K562 (cell line): ENCODE measurements around the gene EN1. TPM values are rescaled to one million over a fixed set of nuclear protein-coding genes. Genes with fewer than 3 reads are reported as not detected.

Experiments used
- BRCA1 ChIP-seq, 2 experiments: fragments of 450-650 bp in 1 of 2; sonication (generic) in 1 of 2; formaldehyde crosslinking in 1 of 2; IDR thresholded peaks; 2 replicates each; pipeline versions ENCODE4 v1.5.0 to v1.6.1; 2017 to 2020; ENCODE audit warnings: mild to moderate bottlenecking in 1 of 2, missing genetic modification reagents in 1 of 2
- CTCFL ChIP-seq: IDR thresholded peaks from 2 replicates; pipeline ENCODE4 v1.6.1; 2011; ENCODE audit warnings: borderline replicate concordance, low read depth, mild to moderate bottlenecking, moderate library complexity, low read length; ENCODE audit not compliant: insufficient read depth, poor library complexity, severe bottlenecking
- ESRRB ChIP-seq: fragments of 250-450 bp; sonication (Bioruptor Pico); IDR thresholded peaks from 2 replicates; pipeline ENCODE4 v1.5.0; 2020; ENCODE audit warnings: mild to moderate bottlenecking, moderate library complexity, borderline replicate concordance
- HDAC8 ChIP-seq: fragments of 450-650 bp; IDR thresholded peaks from 2 replicates; pipeline ENCODE4 v1.6.1; 2016; ENCODE audit warnings: mild to moderate bottlenecking, missing genetic modification characterization, moderate library complexity, missing compliant biosample characterization
- KDM2B ChIP-seq: fragments of 250-450 bp; sonication (Bioruptor Pico); IDR thresholded peaks from 2 replicates; pipeline ENCODE4 v1.8.0; 2021; ENCODE audit warnings: mild to moderate bottlenecking, moderate library complexity
- L3MBTL2 ChIP-seq: fragments of 450-650 bp; IDR thresholded peaks from 2 replicates; pipeline ENCODE4 v1.6.1; 2016; ENCODE audit warnings: mild to moderate bottlenecking, moderate library complexity
- MAX ChIP-seq: sonication (generic); formaldehyde crosslinking; IDR thresholded peaks from 2 replicates; pipeline ENCODE4 v1.9.0; 2022; ENCODE audit warnings: mild to moderate bottlenecking, missing genetic modification reagents
- MGA ChIP-seq: fragments of 450-650 bp; IDR thresholded peaks from 2 replicates; pipeline ENCODE4 v1.6.1; 2016; ENCODE audit warnings: mild to moderate bottlenecking, moderate library complexity
- NCOA6 ChIP-seq: fragments of 450-650 bp; IDR thresholded peaks from 2 replicates; pipeline ENCODE4 v1.6.1; 2017; ENCODE audit warnings: mild to moderate bottlenecking
- SRF ChIP-seq, 2 experiments: fragments of 250-450, 450-650 bp in 1 of 2; sonication (Bioruptor Pico) in 1 of 2; sonication (generic) in 1 of 2; formaldehyde crosslinking; IDR thresholded peaks; 2 replicates each; pipeline versions ENCODE4 v1.5.0 to v1.5.1; 2020 to 2022; ENCODE audit warnings: mild to moderate bottlenecking in 1 of 2, missing genetic modification reagents in 1 of 2
- STAT5B ChIP-seq: fragments of 250-450 bp; sonication (Bioruptor Pico); IDR thresholded peaks from 2 replicates; pipeline ENCODE4 v1.8.0; 2021; ENCODE audit warnings: mild to moderate bottlenecking, inconsistent platforms
- ZNF224 ChIP-seq: sonication (generic); formaldehyde crosslinking; IDR thresholded peaks from 2 replicates; pipeline ENCODE4 v1.8.0; 2022; ENCODE audit warnings: mild to moderate bottlenecking, missing genetic modification reagents
- ZNF511 ChIP-seq: sonication (generic); formaldehyde crosslinking; IDR thresholded peaks from 2 replicates; pipeline ENCODE4 v1.8.0; 2022; ENCODE audit warnings: mild to moderate bottlenecking, missing genetic modification reagents
- polyA plus RNA-seq, 8 experiments: library from polyadenylated mRNA; depleted of rRNA in 4 of 8; stranded (reverse) in 5 of 8; unstranded in 3 of 8; fragments of >200 nt; fragmentation: Nextera tagmentation in 2 of 8; fragmentation: Illumina TruSeq in 1 of 8; extraction: Ambion mirVana in 2 of 8; extraction: Trizol in 1 of 8; gene quantifications; 2 replicates each; pipeline versions ENCODE4 v1.2.1 to v1.2.3, GENCODE V29; 2011 to 2014; ENCODE audit warnings: inconsistent platforms in 1 of 8, missing spikeins in 1 of 8
- total RNA-seq, 7 experiments: library from RNA; depleted of rRNA in 6 of 7; stranded (reverse); fragments of >200 nt in 6 of 7; fragmentation: Illumina TruSeq in 2 of 7; extraction: Trizol in 2 of 7; gene quantifications; 2 replicates each; pipeline versions ENCODE4 v1.2.1 to v1.2.3, GENCODE V29; 2011 to 2021; ENCODE audit warnings: low replicate concordance in 1 of 7

The EN1 gene
- total and polyA plus RNA-seq, 9 of the 15 experiments (the other 6 are each of a cell fraction or from before 2014, with no cell fraction given): 0.06 to 2.0 (median 0.51) TPM

- TF ChIP-seq MGA: peak; percentile 37; the same call in 1 of the 2 replicates
- peak; percentile 33 for TF ChIP-seq CTCFL
- TF ChIP-seq HDAC8 (tag): no peak
- TF ChIP-seq BRCA1 (IDR thresholded peaks at IDR 0.05): no peak
- TF ChIP-seq BRCA1 (CRISPR knock-in tag; IDR thresholded peaks at IDR 0.05): no peak
- no peak for TF ChIP-seq KDM2B (CRISPR knock-in tag)
- TF ChIP-seq NCOA6: no peak
- TF ChIP-seq STAT5B (CRISPR knock-in tag): no peak
- TF ChIP-seq L3MBTL2: peak; percentile 51; the same call in 1 of the 2 replicates
- TF ChIP-seq ESRRB (CRISPR knock-in tag): no peak
- peak; percentile 12; the same call in 1 of the 2 replicates for TF ChIP-seq ZNF511 (CRISPR knock-in tag)
- no peak for TF ChIP-seq SRF (CRISPR knock-in tag; IDR thresholded peaks at IDR 0.05)
- 0 out of 2 replicates have a peak, but pooled peaks have one; percentile 38 for TF ChIP-seq ZNF224 (CRISPR knock-in tag)
- peak; percentile 47; the same call in 1 of the 2 replicates for TF ChIP-seq MAX
Measured at GRCh38 chr2:118845005-118845521, 2.4 kb downstream of the EN1 start (continued).
